CD4-positive, alpha-beta T cell treated with Interleukin-4 for 4 hours (primary cell): Measurements from ENCODE around the gene PTGS1.

Source experiments
- DNase-seq: peaks from one replicate; pipeline ENCODE4 v3.0.0-alpha.2; 2020

Gene PTGS1

DNA sequence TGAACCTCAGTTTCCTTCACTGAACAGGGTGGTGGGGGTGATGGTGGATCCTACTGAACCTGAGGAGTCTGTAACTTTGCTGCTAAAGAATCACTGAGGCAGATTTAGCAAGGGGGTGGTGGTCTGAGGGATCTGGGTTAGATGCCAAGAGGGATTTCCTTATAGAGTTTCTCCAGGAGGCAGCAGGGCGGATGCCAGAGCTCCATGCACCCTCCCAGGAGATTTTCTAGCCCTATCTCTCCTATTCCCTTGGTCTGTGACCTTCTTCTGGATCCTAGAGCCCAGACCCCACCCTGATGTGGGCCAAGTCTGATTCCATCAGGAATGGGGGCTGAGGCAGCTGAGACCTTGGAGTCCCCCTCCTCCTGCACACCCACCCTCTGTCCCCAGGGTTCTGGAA, 6.0 kb downstream of the PTGS1 start:
- DNase-seq: no peak

DNA sequence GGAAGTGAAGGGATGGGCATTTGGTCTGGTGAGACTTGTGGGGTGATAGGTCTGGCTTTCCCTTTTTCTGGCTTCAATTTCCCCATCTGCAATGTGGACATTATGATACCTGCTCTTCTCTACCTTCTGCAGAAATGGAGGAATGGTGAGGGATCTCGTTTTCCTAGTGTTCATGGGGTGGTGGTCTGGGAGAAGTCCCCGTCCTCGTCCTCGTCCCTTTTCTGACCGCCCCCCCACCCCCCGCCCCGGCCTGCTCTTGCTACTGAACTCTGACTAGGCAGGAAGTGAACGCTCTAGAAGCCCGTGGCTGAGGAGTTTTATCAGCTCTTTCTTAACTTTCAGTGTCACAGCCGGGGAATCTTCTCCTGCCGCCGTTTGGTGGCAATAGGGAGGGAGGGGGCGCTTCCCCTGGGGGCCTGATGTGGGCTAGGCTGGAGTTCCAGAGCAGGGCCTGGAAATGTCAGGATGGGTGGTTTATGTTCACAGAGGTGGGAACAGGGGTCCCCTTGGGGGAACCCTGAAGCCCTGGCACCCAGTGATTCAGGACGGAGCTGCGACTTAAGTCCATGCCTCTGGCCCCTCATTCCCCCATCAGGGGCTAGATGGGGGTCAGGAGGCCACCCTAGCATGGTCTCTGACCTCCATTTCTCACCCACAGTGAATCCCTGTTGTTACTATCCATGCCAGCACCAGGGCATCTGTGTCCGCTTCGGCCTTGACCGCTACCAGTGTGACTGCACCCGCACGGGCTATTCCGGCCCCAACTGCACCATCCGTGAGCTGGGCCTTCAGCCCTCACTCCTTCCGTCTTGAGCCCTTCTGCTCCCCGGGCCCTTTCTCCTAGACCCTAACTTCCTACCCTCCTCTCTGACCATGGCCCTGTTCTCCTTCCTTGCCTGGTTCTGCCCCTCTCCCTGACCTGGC, 6.7 kb downstream of the PTGS1 start:
- no peak for DNase-seq

DNA sequence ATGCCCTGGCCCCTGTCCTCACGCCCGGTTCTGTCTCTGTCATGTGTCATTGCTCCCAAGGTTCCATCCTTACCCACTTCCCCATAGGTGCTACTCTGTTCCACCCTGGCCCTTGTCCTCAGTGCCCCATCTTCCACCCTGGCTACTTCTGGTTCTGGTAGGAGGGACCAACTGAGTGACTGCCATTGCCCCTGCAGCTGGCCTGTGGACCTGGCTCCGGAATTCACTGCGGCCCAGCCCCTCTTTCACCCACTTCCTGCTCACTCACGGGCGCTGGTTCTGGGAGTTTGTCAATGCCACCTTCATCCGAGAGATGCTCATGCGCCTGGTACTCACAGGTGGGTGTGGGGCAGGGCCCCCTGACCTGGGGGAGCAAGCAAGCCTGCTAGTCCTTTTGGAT, 7.4 kb downstream of the PTGS1 start:
- no peak for DNase-seq

DNA sequence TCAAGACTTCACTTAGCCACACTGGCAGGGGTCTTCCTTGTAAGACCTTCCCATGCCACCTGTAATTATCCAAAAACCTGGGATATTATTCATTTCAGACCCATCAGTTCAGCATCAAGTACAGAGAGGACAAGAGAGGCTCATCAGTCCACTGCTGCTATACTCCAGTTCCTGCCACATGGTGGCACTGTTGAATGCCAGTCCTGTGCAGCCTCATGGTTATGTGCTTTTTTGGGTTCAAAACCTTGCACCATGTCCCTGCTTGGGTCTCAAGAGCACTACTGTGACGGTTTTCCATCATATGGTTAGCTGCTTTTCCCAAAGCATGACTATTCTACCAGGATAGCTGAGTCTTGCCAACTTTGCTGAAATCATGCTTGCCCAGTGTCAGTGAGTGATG, 8.5 kb downstream of the PTGS1 start:
- no peak for DNase-seq

DNA sequence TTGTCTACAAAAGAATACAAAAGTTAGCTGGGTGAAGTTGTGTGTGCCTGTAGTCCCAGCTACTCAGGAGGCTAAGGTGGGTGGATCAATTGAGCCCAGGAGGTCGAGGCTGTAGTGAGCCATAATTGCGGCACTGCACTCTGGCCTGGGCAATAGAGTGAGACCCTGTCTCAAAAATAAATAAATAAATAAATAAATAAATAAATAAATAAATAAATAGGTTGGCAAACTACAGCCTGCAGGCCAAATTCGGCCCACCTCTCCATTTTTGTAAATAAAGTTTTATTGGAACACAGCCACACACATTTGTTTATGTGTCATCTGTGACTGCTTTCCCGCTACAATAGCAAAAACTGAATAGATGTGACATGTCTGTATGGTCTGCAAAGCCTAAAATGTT, 9.5 kb downstream of the PTGS1 start:
- no peak for DNase-seq

DNA sequence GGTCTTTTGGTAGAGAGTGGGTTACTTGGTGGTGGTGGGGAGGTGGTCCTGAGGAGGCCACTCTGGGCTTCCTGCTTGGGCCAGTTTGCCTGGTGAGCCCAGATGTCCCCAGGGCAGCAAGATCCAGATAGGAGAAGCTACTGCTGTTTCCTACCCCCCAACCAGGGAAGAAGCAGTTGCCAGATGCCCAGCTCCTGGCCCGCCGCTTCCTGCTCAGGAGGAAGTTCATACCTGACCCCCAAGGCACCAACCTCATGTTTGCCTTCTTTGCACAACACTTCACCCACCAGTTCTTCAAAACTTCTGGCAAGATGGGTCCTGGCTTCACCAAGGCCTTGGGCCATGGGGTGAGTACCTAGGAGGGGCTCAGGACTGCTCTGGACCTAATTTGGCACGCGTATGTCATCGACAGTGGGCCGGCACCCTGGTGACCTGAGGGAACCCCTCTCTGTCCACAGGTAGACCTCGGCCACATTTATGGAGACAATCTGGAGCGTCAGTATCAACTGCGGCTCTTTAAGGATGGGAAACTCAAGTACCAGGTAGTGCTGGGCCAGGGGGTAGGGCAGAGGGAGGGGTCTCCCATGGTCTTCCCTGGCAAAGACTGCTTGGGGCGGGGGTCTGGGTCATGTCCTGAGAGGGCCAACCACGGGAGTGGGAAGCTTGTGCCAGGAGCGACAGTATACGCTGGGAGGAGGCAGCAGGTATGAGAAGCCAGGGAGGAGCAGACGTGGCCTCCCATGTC, 10.6 kb downstream of the PTGS1 start:
- DNase-seq: no peak

DNA sequence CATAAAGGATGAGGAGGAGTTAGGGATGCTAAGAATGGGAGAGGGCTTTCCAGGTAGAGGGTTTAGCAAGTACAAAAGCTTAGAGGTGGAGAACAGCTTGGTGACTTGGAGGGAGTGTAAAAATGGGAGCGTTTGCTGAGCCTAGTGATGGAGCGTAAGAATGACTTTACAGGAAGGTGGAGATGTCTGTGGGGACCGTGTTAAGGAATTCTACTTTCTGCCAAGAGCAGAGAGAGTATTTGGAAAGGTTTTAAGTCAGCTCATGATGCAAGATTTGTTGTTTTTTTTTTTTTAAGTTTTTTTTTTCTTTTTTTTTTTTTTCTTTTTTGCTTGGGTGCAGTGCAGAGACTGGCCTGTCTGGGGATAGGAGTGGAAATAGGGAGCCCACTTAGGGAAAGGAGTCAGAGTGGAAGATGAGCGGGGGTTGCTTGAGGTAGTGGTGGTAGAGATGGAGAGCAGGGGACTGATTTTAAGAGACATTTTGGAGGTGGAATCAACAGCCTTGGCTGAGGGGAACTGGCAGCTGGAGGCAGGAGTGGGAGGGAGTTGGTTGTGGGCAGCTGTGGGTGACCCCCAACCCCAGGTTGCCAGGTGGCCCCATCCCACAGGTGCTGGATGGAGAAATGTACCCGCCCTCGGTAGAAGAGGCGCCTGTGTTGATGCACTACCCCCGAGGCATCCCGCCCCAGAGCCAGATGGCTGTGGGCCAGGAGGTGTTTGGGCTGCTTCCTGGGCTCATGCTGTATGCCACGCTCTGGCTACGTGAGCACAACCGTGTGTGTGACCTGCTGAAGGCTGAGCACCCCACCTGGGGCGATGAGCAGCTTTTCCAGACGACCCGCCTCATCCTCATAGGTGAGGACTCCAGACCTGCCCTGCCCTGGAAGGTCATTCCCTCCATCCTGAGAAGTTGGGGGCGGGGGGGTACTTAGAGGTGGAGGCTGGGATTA, 12.4 kb downstream of the PTGS1 start:
- DNase-seq: no peak

DNA sequence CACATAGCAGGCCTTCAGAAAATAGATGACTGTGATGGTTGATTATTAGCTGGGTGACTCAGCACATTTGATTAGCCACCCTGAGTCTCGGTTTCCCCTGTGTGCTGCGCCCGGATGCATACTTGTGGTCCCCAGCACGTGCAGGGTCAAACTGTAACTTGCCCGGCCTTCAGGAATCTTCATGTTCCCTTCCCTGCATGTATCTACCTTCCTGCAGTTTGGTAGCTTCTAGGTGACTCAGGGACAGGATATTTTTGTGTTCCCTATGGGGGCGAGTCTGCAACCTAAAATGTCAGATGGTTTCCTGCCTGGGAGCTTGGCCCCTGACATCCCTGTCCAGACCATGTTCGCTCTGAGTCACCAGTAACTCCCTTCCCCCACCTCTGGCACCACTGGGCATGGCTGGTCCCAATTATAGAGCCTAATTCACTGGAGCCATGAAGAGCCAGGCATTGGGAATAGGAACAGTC, 13.2 kb downstream of the PTGS1 start:
- DNase-seq: no peak

DNA sequence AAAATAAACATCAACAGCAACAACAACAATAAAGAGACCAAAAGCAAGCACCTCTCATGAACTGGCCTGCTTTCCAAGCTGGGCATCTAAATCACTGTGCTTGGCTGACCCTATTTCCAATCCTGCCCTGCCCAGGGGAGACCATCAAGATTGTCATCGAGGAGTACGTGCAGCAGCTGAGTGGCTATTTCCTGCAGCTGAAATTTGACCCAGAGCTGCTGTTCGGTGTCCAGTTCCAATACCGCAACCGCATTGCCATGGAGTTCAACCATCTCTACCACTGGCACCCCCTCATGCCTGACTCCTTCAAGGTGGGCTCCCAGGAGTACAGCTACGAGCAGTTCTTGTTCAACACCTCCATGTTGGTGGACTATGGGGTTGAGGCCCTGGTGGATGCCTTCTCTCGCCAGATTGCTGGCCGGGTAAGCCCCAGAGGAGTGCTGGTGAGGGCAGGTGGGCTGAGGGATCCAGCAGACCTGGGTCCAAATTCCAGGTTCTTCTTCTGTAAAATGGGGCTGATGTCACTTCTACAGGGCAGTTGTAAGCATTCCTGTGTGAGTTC, 15.6 kb downstream of the PTGS1 start:
- no peak for DNase-seq

DNA sequence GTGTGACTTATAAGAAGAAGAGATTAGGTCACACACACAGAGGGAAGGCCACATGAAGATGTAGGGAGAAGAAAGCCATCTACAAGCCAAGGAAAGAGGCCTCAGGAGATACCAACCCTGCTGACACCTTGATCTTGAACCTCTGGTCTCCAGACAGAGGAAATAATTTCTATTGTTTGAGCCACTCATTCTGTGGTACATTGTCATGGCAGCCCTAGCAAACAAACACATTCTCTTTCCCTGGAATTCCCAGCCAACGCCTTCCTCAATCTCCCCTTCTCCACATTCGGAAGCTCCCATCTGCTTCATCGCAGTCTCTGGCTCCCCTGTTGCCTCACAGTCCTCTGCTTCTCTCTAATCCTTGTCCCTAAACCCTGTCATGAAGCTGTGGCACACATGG, 16.7 kb downstream of the PTGS1 start:
- DNase-seq: no peak

DNA sequence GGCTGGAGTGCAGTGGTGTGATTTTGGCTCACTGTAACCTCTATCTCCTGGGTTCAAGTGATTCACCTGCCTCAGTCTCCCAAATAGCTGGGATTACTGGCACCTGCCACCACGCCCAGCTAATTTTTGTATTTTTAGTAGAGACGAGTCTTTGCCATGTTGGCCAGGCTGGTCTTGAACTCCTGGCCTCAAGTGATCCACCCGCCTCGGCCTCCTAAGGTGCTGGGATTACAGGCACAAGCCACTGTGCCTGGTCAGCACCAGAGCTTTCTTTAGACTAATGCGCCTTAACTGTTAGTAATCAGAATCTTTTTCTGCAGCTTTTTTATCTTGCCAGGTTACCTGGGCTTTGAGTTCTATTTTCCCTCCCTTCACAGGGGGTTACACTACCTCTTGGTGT, 18.4 kb downstream of the PTGS1 start:
- DNase-seq: no peak

DNA sequence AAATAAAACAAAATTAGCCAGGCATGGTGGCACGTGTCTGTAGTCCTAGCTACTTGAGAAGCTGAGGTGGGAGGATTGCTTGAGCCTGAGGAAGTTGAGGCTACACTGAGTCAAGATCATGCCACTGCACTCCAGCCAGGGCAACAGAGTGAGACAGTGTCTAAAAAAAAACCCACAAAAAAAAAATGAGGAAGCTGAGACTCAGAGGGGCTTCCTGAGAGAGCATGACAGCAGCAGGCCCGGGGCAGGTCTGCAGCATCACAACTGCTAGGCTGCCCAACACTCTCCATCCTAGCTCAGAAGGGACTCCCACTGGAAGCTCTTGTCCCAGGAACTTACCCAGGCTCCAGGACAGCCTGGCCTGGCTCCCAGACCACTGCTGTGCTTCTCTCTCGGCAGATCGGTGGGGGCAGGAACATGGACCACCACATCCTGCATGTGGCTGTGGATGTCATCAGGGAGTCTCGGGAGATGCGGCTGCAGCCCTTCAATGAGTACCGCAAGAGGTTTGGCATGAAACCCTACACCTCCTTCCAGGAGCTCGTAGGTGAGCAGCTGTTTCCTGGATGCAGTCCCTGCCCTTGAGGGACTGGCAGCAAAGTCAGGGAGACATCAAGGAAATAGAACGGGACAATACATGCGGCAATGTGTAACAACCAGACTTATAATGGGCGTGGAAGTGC, 19.1 kb downstream of the PTGS1 start:
- no peak for DNase-seq

DNA sequence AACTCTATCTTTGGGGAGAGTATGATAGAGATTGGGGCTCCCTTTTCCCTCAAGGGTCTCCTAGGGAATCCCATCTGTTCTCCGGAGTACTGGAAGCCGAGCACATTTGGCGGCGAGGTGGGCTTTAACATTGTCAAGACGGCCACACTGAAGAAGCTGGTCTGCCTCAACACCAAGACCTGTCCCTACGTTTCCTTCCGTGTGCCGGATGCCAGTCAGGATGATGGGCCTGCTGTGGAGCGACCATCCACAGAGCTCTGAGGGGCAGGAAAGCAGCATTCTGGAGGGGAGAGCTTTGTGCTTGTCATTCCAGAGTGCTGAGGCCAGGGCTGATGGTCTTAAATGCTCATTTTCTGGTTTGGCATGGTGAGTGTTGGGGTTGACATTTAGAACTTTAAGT, 21.5 kb downstream of the PTGS1 start:
- DNase-seq: no peak

DNA sequence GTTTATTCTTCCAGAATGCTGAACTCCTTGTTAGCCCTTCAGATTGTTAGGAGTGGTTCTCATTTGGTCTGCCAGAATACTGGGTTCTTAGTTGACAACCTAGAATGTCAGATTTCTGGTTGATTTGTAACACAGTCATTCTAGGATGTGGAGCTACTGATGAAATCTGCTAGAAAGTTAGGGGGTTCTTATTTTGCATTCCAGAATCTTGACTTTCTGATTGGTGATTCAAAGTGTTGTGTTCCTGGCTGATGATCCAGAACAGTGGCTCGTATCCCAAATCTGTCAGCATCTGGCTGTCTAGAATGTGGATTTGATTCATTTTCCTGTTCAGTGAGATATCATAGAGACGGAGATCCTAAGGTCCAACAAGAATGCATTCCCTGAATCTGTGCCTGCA, 21.9 kb downstream of the PTGS1 start:
- no peak for DNase-seq

DNA sequence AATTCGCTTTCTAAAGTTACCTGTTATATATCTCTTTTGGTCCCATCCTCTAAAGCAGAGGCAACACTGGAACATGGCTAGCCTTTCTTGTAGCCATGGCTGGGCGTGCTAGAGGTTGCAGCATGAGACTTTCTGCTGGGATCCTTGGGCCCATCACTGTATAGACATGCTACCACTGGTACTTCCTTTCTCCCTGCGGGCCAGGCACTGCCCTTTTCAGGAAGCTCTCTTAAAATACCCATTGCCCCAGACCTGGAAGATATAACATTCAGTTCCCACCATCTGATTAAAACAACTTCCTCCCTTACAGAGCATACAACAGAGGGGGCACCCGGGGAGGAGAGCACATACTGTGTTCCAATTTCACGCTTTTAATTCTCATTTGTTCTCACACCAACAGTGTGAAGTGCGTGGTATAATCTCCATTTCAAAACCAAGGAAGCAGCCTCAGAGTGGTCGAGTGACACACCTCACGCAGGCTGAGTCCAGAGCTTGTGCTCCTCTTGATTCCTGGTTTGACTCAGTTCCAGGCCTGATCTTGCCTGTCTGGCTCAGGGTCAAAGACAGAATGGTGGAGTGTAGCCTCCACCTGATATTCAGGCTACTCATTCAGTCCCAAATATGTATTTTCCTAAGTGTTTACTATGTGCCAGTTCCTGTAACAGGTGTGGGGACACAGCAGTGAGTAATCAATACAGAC, 22.6 kb downstream of the PTGS1 start:
- no peak for DNase-seq

DNA sequence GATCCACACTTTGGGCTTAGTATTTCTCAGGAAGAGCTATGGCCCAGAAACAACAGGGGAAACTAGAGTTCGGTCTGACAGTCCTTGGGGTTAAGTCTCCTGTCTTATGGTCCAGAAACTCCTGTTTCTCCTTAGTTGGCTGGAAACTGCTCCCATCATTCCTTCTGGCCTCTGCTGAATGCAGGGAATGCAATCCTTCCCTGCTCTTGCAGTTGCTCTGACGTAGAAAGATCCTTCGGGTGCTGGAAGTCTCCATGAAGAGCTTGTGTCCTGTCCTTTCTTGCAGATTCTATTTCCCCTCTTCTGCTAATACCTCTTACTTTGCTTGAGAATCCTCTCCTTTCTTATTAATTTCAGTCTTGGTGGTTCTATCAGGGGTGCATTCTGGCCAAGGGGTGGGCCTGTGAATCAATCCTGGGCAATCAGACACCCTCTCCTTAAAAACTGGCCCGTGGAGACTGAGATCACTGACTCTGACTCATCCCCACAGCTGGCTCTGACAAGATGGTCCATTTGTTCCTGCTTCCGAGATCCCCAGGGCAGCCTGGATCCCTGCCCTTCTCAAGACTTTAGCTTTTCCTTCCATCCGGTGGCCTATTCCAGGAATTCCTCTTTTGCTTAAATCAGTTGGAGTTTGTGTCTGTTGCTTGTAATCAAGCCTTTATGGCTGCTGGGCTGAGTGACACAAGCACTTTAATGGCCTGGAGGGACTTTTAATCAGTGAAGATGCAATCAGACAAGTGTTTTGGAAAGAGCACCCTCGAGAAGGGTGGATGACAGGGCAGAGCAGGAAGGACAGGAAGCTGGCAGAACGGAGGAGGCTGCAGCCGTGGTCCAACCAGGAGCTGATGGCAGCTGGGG, 23.7 kb downstream of the PTGS1 start:
- DNase-seq: no peak

DNA sequence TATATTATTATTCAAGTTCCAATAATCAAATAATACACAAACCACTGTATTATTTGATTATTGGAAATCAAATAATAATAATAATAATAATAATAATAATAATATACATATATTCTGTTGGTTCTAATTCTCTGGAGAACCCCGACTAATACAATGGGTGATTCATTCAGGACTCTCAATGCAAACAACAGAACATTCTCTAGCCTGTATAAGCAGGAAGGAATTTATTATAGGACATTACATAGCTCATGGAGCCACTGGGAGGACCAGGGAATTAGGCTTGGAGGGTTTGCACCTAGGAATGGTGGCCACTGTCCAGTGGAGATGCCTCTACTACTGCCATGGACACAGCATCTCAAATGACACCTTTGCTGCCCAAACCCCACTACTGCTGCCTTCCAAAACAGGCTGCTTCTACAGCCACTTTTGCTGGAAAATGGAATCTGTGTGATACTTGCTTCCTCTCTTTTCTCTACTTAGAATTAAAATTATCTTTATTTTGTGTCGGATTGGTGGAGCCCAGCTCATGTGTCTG, 25.9 kb downstream of the PTGS1 start:
- DNase-seq: no peak

DNA sequence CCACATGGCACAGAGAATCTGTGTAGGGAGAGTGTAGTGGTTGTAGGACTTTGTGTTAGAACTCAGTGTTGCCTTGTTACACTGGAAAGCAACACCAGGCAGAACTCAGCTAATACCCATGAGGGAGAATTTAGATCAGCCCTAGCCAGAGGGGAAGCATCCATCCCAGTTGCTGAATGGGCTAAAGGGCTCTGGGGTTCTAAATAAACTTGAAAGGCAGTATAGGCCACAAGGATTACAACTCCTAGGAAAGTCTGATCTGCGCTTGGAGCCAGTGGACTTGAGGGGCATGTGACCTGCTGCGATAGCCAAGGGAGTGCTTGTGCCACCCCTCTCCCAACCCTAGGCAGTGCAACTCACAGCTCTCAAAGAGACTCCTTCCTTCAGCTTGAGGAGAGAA, 26.9 kb downstream of the PTGS1 start:
- DNase-seq: no peak

DNA sequence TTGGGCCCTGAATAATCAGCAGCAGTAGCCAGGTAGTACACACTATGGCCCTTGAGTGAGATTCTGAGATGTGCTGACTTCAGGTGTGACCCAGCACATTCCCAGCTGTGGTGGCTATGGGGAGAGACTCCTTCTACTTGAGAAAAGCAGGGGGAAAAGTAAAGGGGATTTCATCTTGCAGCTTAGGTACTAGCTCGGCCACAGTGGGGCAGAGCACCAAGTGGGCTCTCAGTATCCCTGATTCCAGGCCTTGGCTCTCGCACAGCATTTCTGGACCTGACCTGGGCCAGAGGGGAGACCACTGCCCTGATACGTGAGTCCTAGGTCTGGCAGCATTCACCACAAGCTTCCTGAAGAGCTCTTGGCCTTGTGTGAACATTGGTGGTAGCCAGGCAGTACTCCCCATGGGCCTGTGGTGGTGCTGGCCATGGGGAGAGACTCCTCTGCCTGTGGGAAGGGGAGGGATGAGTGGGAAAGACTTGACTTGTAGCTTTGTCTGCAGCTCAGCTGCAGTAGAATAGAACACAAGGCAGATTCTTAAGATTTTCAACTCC, 27.6 kb downstream of the PTGS1 start:
- DNase-seq: no peak

DNA sequence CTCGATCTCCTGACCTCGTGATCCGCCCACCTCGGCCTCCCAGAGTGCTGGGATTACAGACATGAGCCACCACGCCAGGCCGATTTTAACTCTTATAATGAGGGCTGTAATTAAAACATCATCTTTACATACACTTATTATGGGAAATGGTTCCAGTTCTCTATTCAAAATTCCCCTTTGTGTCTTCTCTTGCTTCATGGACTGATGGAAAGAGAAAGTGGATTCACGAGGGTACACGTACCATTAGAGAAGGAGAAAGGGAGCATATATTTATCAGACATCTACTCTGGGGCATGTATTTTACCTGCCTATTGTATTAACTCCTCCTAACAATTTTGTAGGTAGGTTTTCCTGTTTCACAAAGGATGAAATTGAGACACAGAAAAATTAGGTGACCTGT, 31.1 kb downstream of the PTGS1 start:
- no peak for DNase-seq
